Testis (tissue), 2 donors: ENCODE data around the gene NPHP4.

Experiments
- POLR2A ChIP-seq: fragments of 450-650 bp; IDR thresholded peaks from one replicate; pipeline ENCODE4 v1.6.1; 2017; ENCODE audit warnings: antibody characterized with exemption, mild to moderate bottlenecking, moderate library complexity
- TF ChIP-seq, protein P1 (sequence below), 3 experiments: fragments of 450-650 bp in 2 of 3; fragments of 200-600 bp in 1 of 3; sonication (generic) in 1 of 3; IDR thresholded peaks; one replicate each; pipeline ENCODE4 v1.5.1; 2016 to 2019; ENCODE audit warnings: antibody characterized with exemption in 3 of 3, mild to moderate bottlenecking in 2 of 3, moderate library complexity in 1 of 3

- TF ChIP-seq, protein P1, sequence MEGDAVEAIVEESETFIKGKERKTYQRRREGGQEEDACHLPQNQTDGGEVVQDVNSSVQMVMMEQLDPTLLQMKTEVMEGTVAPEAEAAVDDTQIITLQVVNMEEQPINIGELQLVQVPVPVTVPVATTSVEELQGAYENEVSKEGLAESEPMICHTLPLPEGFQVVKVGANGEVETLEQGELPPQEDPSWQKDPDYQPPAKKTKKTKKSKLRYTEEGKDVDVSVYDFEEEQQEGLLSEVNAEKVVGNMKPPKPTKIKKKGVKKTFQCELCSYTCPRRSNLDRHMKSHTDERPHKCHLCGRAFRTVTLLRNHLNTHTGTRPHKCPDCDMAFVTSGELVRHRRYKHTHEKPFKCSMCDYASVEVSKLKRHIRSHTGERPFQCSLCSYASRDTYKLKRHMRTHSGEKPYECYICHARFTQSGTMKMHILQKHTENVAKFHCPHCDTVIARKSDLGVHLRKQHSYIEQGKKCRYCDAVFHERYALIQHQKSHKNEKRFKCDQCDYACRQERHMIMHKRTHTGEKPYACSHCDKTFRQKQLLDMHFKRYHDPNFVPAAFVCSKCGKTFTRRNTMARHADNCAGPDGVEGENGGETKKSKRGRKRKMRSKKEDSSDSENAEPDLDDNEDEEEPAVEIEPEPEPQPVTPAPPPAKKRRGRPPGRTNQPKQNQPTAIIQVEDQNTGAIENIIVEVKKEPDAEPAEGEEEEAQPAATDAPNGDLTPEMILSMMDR (IDR thresholded peaks at IDR 0.05) = no peak
- TF ChIP-seq POLR2A = no peak
Observed at GRCh38 chr1:5819391-5820025, 172.7 kb downstream of the NPHP4 start.
